Adrenal gland (tissue), 5 donors: ENCODE data around the gene VPS39.

Experiments used
- POLR2A ChIP-seq, 2 donors: fragments of 450-650 bp; IDR thresholded peaks; one replicate each; pipeline ENCODE4 v1.6.1; 2017; ENCODE audit warnings: antibody characterized with exemption in 2 of 2, mild to moderate bottlenecking in 2 of 2, moderate library complexity in 1 of 2
- TF ChIP-seq, protein P1 (sequence below), 6 experiments: fragments of 450-650 bp in 4 of 6; fragments of 200-600 bp in 2 of 6; sonication (generic) in 1 of 6; IDR thresholded peaks; 1 replicate in 5 of 6; 2 replicates in 1 of 6; pipeline versions ENCODE4 v1.5.1 to v1.8.0; 2016 to 2021; ENCODE audit warnings: antibody characterized with exemption in 6 of 6, mild to moderate bottlenecking in 2 of 6, moderate library complexity in 1 of 6
- donor health status: DM: no; HTN: no; CAD: no.

DNA sequence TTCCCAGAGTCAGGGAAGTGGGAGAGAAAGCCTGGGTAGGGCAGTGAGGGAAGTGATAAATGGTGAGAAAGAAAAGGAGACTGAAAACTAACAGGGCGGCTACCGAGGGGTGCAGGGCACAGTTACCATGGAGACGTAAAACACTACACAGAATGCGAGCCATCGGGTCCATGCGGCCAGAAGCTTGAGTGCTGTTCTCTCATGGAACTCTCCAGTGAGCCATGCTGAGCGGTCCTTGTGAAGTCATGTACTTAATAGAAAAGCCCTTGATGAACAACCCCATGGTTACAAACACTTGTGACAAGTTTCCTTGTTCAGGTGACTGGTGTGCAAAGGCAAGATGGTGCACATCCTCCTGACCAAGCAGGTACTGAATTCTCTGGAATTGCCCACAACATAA, 48.0 kb downstream of the VPS39 start:
- TF ChIP-seq, protein P1, sequence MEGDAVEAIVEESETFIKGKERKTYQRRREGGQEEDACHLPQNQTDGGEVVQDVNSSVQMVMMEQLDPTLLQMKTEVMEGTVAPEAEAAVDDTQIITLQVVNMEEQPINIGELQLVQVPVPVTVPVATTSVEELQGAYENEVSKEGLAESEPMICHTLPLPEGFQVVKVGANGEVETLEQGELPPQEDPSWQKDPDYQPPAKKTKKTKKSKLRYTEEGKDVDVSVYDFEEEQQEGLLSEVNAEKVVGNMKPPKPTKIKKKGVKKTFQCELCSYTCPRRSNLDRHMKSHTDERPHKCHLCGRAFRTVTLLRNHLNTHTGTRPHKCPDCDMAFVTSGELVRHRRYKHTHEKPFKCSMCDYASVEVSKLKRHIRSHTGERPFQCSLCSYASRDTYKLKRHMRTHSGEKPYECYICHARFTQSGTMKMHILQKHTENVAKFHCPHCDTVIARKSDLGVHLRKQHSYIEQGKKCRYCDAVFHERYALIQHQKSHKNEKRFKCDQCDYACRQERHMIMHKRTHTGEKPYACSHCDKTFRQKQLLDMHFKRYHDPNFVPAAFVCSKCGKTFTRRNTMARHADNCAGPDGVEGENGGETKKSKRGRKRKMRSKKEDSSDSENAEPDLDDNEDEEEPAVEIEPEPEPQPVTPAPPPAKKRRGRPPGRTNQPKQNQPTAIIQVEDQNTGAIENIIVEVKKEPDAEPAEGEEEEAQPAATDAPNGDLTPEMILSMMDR (IDR thresholded peaks at IDR 0.05): no peak
- TF ChIP-seq POLR2A (IDR thresholded peaks at IDR 0.05): no peak
